ENCODE measurements around the gene SLC16A12. TPM values are rescaled to one million over a fixed set of nuclear protein-coding genes. Genes with fewer than 3 reads are reported as not detected.

Gene SLC16A12
- total and polyA plus RNA-seq, 2 donors from 2014 or later = 19.0 to 38.8 TPM

GRCh38 chr10:89567576-89568245 lies 32.3 kb upstream of the SLC16A12 start:
- Histone ChIP-seq H3K9ac (ENCODE audit: low read length in 3 of 3) (no peak overlapping the region), H3K4me1 (ENCODE audit: control insufficient read depth in 2 of 3, insufficient read depth in 2 of 3, low read depth in 1 of 3, low read length in 3 of 3) (peaks cover 0 to 2% (median 0%) of the 10 kb centered on the region in 3 donors), H3K9me3 (ENCODE audit: control insufficient read depth in 2 of 3, insufficient read depth in 1 of 3, low read length in 3 of 3) (no peaks in the 10 kb centered on the region), H3K36me3 (ENCODE audit: control insufficient read depth in 2 of 3, insufficient read depth in 3 of 3, low read length in 3 of 3) (no peaks in the 10 kb centered on the region), H3K27me3 (ENCODE audit: control insufficient read depth, insufficient read depth, low read length) (no peaks in the 10 kb centered on the region), H3K4me3 (ENCODE audit: low read length in 3 of 3) (no peak overlapping the region), H3K27ac (ENCODE audit: low read depth in 2 of 2, low read length in 2 of 2) (no peak overlapping the region)
- FAIRE-seq = no peak
- no peak for TF ChIP-seq CTCF (IDR thresholded peaks at IDR 0.05; ENCODE audit: borderline replicate concordance, extremely low read depth, insufficient read depth)
- DNase-seq = no peak
- intact Hi-C loops (cut with DNase I) = no loop called here

- Histone ChIP-seq H3K27me3 (ENCODE audit: control insufficient read depth, insufficient read depth, low read length) (no peaks in the 10 kb centered on the region), H3K9me3 (ENCODE audit: control insufficient read depth in 2 of 3, insufficient read depth in 1 of 3, low read length in 3 of 3) (no peaks in the 10 kb centered on the region), H3K4me3 (ENCODE audit: low read length in 3 of 3) (no peak overlapping the region), H3K9ac (ENCODE audit: low read length in 3 of 3) (no peak overlapping the region), H3K4me1 (ENCODE audit: control insufficient read depth in 2 of 3, insufficient read depth in 2 of 3, low read depth in 1 of 3, low read length in 3 of 3) (peaks cover 0 to 6% (median 2%) of the 10 kb centered on the region in 3 donors), H3K36me3 (ENCODE audit: control insufficient read depth in 2 of 3, insufficient read depth in 3 of 3, low read length in 3 of 3) (no peaks in the 10 kb centered on the region), H3K27ac (ENCODE audit: low read depth in 2 of 2, low read length in 2 of 2) (no peak overlapping the region)
- intact Hi-C loops (cut with DNase I) = no loop called here
- FAIRE-seq (no peak), DNase-seq (peak in 2 of 5 donors; percentile 34 to 63)
- no peak for TF ChIP-seq CTCF (IDR thresholded peaks at IDR 0.05; ENCODE audit: borderline replicate concordance, extremely low read depth, insufficient read depth)
Observed at GRCh38 chr10:89566992-89567391, 31.6 kb upstream of the SLC16A12 start.

- Histone ChIP-seq H3K27me3 (ENCODE audit: control insufficient read depth, insufficient read depth, low read length) (no peaks in the 10 kb centered on the region), H3K4me3 (ENCODE audit: low read length in 3 of 3) (no peak overlapping the region), H3K27ac (ENCODE audit: low read depth in 2 of 2, low read length in 2 of 2) (no peak overlapping the region), H3K9ac (ENCODE audit: low read length in 3 of 3) (no peak overlapping the region), H3K9me3 (ENCODE audit: control insufficient read depth in 2 of 3, insufficient read depth in 1 of 3, low read length in 3 of 3) (no peaks in the 10 kb centered on the region), H3K4me1 (ENCODE audit: control insufficient read depth in 2 of 3, insufficient read depth in 2 of 3, low read depth in 1 of 3, low read length in 3 of 3) (peaks cover 0 to 7% (median 2%) of the 10 kb centered on the region in 3 donors), H3K36me3 (ENCODE audit: control insufficient read depth in 2 of 3, insufficient read depth in 3 of 3, low read length in 3 of 3) (no peaks in the 10 kb centered on the region)
- no peak for FAIRE-seq
- intact Hi-C loops (cut with DNase I) = no loop called here
- peak in 2 of 5 donors; percentile 42 to 79 for DNase-seq
- TF ChIP-seq CTCF (IDR thresholded peaks at IDR 0.05; ENCODE audit: borderline replicate concordance, extremely low read depth, insufficient read depth) = no peak
Observed at GRCh38 chr10:89566095-89566950, 30.9 kb upstream of the SLC16A12 start.
